Esophagus squamous epithelium (tissue), 4 donors: Measurements from ENCODE around the gene CYSLTR2.

Source experiments
- POLR2A ChIP-seq, 4 donors: fragments of 450-650 bp; IDR thresholded peaks; one replicate each; pipeline ENCODE4 v1.6.1; 2017; ENCODE audit warnings: antibody characterized with exemption in 4 of 4, mild to moderate bottlenecking in 4 of 4, moderate library complexity in 3 of 4
- TF ChIP-seq, protein P1 (sequence below), 6 experiments: fragments of 450-650 bp in 4 of 6; fragments of 200-600 bp in 2 of 6; sonication (generic) in 2 of 6; IDR thresholded peaks; one replicate each; pipeline ENCODE4 v1.5.1; 2016 to 2019; ENCODE audit warnings: antibody characterized with exemption in 6 of 6, mild to moderate bottlenecking in 4 of 6, moderate library complexity in 4 of 6

GRCh38 chr13:48709213-48709612, 55.5 kb downstream of the CYSLTR2 start:
- TF ChIP-seq, protein P1, sequence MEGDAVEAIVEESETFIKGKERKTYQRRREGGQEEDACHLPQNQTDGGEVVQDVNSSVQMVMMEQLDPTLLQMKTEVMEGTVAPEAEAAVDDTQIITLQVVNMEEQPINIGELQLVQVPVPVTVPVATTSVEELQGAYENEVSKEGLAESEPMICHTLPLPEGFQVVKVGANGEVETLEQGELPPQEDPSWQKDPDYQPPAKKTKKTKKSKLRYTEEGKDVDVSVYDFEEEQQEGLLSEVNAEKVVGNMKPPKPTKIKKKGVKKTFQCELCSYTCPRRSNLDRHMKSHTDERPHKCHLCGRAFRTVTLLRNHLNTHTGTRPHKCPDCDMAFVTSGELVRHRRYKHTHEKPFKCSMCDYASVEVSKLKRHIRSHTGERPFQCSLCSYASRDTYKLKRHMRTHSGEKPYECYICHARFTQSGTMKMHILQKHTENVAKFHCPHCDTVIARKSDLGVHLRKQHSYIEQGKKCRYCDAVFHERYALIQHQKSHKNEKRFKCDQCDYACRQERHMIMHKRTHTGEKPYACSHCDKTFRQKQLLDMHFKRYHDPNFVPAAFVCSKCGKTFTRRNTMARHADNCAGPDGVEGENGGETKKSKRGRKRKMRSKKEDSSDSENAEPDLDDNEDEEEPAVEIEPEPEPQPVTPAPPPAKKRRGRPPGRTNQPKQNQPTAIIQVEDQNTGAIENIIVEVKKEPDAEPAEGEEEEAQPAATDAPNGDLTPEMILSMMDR (IDR thresholded peaks at IDR 0.05), result no peak
- TF ChIP-seq POLR2A (IDR thresholded peaks at IDR 0.05), result no peak
